A549 (cell line): Measurements from ENCODE around the gene TBRG4. TPM values are rescaled to one million over a fixed set of nuclear protein-coding genes. Genes with fewer than 3 reads are reported as not detected.

Experiments used
- ATAC-seq, 2 experiments: fragments of 200-7000 bp in 1 of 2; fragments of >200 bp in 1 of 2; cut with Nextera tagmentation in 1 of 2; cut with Tn5 transposase in 1 of 2; 3 replicates each; pipeline versions ENCODE4 v1.8.0 to v1.9.1; 2018 to 2020; ENCODE audit warnings: mild to moderate bottlenecking in 1 of 2, moderate library complexity in 1 of 2
- CTCF ChIA-PET: fragments of 300-600 bp; sonication (Branson Sonifier 250); formaldehyde crosslinking; extraction: SDS; loops from one replicate; lab custom pipeline; 2021; ENCODE audit warnings: antibody characterized with exemption, inconsistent platforms; lab: Yijun Ruan, JAX
- POLR2A ChIA-PET: fragments of 350-600 bp; formaldehyde crosslinking; extraction: SDS; loops from one replicate; lab custom pipeline; 2021; ENCODE audit warnings: antibody characterized with exemption, inconsistent platforms; lab: Yijun Ruan, JAX
- DNase-seq, 2 experiments: peaks; one replicate each; pipeline versions ENCODE4 v3.0.0 to v3.0.0-alpha.2; 2011 to 2016; ENCODE audit warnings: low read depth in 1 of 2, low spot score in 1 of 2
- FAIRE-seq: peaks from 2 replicates; lab custom pipeline; 2011; peaks lifted over from hg19 to GRCh38; lab: Jason Lieb, UNC
- H3K27ac ChIP-seq, 2 experiments: fragments of >200 bp; sonication (Bioruptor Twin); formaldehyde crosslinking; 3 replicates each; pipeline ENCODE4 v1.5.1; 2016 to 2017
- H3K4me1 ChIP-seq: fragments of >200 bp; sonication (Bioruptor Twin); formaldehyde crosslinking; 3 replicates; pipeline ENCODE4 v1.6.1; 2016
- H3K4me2 ChIP-seq: fragments of >200 bp; sonication (Bioruptor Twin); formaldehyde crosslinking; 3 replicates; pipeline ENCODE4 v1.6.1; 2016
- H3K4me3 ChIP-seq: fragments of >200 bp; sonication (Bioruptor Twin); formaldehyde crosslinking; 3 replicates; pipeline ENCODE4 v1.5.1; 2016
- H3K9me3 ChIP-seq: fragments of >200 bp; sonication (Bioruptor Twin); formaldehyde crosslinking; 3 replicates; pipeline ENCODE4 v1.6.1; 2016
- CBX2 ChIP-seq: fragments of 200-600 bp; sonication (generic); IDR thresholded peaks from 2 replicates; pipeline ENCODE4 v1.6.1; 2016; ENCODE audit warnings: low read depth, mild to moderate bottlenecking, borderline replicate concordance
- CHD2 ChIP-seq: fragments of 150-350 bp; IDR thresholded peaks from 2 replicates; pipeline ENCODE4 v1.6.1; 2014; ENCODE audit warnings: low read length; ENCODE audit not compliant: partially characterized antibody
- CHD4 ChIP-seq: fragments of 200-600 bp; sonication (generic); IDR thresholded peaks from 2 replicates; pipeline ENCODE4 v1.6.1; 2016; ENCODE audit warnings: antibody characterized with exemption, mild to moderate bottlenecking, borderline replicate concordance
- EHMT2 ChIP-seq: fragments of 200-600 bp; sonication (generic); IDR thresholded peaks from 2 replicates; pipeline ENCODE4 v1.6.1; 2016; ENCODE audit warnings: antibody characterized with exemption, low read depth, mild to moderate bottlenecking, moderate library complexity
- EP300 ChIP-seq, 2 experiments: fragments of >200 bp; sonication (Bioruptor Twin); formaldehyde crosslinking; IDR thresholded peaks; 2 replicates in 1 of 2; 3 replicates in 1 of 2; pipeline ENCODE4 v1.6.1; 2016 to 2017
- ESRRA ChIP-seq: fragments of 150-350 bp; IDR thresholded peaks from 2 replicates; pipeline ENCODE4 v1.6.1; 2014; ENCODE audit warnings: mild to moderate bottlenecking, low read length, borderline replicate concordance
- FOSB ChIP-seq: fragments of 250-450 bp; sonication (Bioruptor Pico); IDR thresholded peaks from 2 replicates; pipeline ENCODE4 v1.5.0; 2020; ENCODE audit warnings: mild to moderate bottlenecking, moderate library complexity
- GATA3 ChIP-seq: IDR thresholded peaks from 2 replicates; pipeline ENCODE4 v1.6.1; 2012; ENCODE audit warnings: borderline replicate concordance
- HOXB13 ChIP-seq: fragments of 250-450 bp; sonication (Bioruptor Pico); IDR thresholded peaks from 2 replicates; pipeline ENCODE4 v1.5.0; 2020; ENCODE audit warnings: low read depth, mild to moderate bottlenecking, moderate library complexity
- HOXB5 ChIP-seq: fragments of 250-450 bp; sonication (Bioruptor Pico); IDR thresholded peaks from 2 replicates; pipeline ENCODE4 v1.5.0; 2020; ENCODE audit warnings: mild to moderate bottlenecking, moderate library complexity
- JUN ChIP-seq, 2 experiments: fragments of >200 bp; sonication (Bioruptor Twin); formaldehyde crosslinking; IDR thresholded peaks; 2 replicates in 1 of 2; 3 replicates in 1 of 2; pipeline ENCODE4 v1.6.1; 2016 to 2017
- KDM1A ChIP-seq: fragments of 200-600 bp; sonication (generic); IDR thresholded peaks from 2 replicates; pipeline ENCODE4 v1.6.1; 2016; ENCODE audit warnings: low read depth, mild to moderate bottlenecking
- MYC ChIP-seq: IDR thresholded peaks from 2 replicates; pipeline ENCODE4 v1.6.1; 2012; ENCODE audit warnings: mild to moderate bottlenecking, inconsistent platforms, low read length, improper control_type of control experiment, borderline replicate concordance
- PHF8 ChIP-seq: fragments of 200-600 bp; sonication (generic); IDR thresholded peaks from 2 replicates; pipeline ENCODE4 v1.6.1; 2016; ENCODE audit warnings: low read depth, mild to moderate bottlenecking, antibody characterized with exemption, moderate library complexity, borderline replicate concordance
- RARB ChIP-seq: fragments of 250-450 bp; sonication (Bioruptor Pico); IDR thresholded peaks from 2 replicates; pipeline ENCODE4 v1.8.0; 2021; ENCODE audit warnings: mild to moderate bottlenecking, moderate library complexity
- RCOR1 ChIP-seq: fragments of 150-350 bp; IDR thresholded peaks from 2 replicates; pipeline ENCODE4 v1.6.1; 2014; ENCODE audit warnings: antibody characterized with exemption, low read length, low read depth
- RNF2 ChIP-seq: fragments of 200-600 bp; sonication (generic); IDR thresholded peaks from 2 replicates; pipeline ENCODE4 v1.6.1; 2016; ENCODE audit warnings: low read depth, mild to moderate bottlenecking, antibody characterized with exemption, moderate library complexity, borderline replicate concordance
- SREBF2 ChIP-seq: fragments of 450-650 bp; IDR thresholded peaks from 2 replicates; pipeline ENCODE4 v1.6.1; 2014; ENCODE audit warnings: mild to moderate bottlenecking, moderate library complexity
- ZC3H11A ChIP-seq: fragments of 450-650 bp; IDR thresholded peaks from 2 replicates; pipeline ENCODE4 v1.6.1; 2014; ENCODE audit warnings: antibody characterized with exemption, mild to moderate bottlenecking
- ZFP36 ChIP-seq: fragments of 450-650 bp; IDR thresholded peaks from 2 replicates; pipeline ENCODE4 v1.6.1; 2014; ENCODE audit warnings: borderline replicate concordance; ENCODE audit not compliant: partially characterized antibody
- ZSCAN20 ChIP-seq: fragments of 250-450 bp; sonication (Bioruptor Pico); IDR thresholded peaks from 2 replicates; pipeline ENCODE4 v1.8.0; 2022; ENCODE audit warnings: mild to moderate bottlenecking, moderate library complexity
- WGBS: methylation state at CpG from one replicate; pipeline ENCODE4 v1.1.6; 2017; ENCODE audit errors: missing lambda C conversion rate; 5-methylcytosine and 5-hydroxymethylcytosine counted together
- polyA plus RNA-seq, 4 experiments: library from polyadenylated mRNA; depleted of rRNA in 3 of 4; stranded (reverse); fragments of >200 nt; fragmentation: RNase III in 1 of 4; extraction: RNeasy Plus Mini Kit Qiagen cat#74134 plus additional on column Dnase treatment in 1 of 4; gene quantifications; 2 replicates in 3 of 4; 3 replicates in 1 of 4; pipeline ENCODE4 v1.2.3, GENCODE V29; 2011 to 2017
- TF ChIP-seq, protein P1 (sequence below): fragments of 150-350 bp; IDR thresholded peaks from 2 replicates; pipeline ENCODE4 v1.6.1; 2014; ENCODE audit warnings: low read depth, mild to moderate bottlenecking, low read length
- TF ChIP-seq, protein P2 (sequence below): fragments of 200-600 bp; sonication (generic); IDR thresholded peaks from 2 replicates; pipeline ENCODE4 v1.6.1; 2016; ENCODE audit warnings: antibody characterized with exemption, mild to moderate bottlenecking, moderate library complexity
- TF ChIP-seq, protein P3 (sequence below): IDR thresholded peaks from 2 replicates; pipeline ENCODE4 v1.6.1; 2012
- TF ChIP-seq, protein P4 (sequence below): fragments of >200 bp; sonication (Bioruptor Twin); formaldehyde crosslinking; IDR thresholded peaks from 2 replicates; pipeline ENCODE4 v1.6.1; 2016

Gene TBRG4
- polyA plus RNA-seq, 2 of the 4 experiments (the other 2 are of a cell fraction): 88.8 to 100 TPM

DNA sequence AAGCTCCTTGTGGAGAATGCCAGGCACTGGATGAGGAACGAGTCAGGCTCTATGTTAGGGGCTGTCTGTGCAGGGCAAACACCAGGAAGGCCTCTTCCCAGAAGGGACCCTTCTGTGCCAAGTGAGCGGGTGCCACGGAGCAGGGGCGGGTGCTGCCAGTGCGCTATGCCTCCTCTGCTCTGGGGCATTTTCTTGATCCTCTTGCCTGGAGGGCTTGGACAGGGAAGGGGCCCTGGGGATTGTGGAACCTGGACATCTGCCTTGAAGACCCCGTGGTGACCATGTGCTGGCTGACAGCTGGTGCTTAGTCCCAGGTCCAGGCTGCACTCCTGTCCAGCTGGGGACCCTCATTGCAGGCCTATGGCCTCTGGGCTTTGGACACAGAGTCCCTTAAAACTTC, 15.4 kb upstream of the TBRG4 start (continued):
- TF ChIP-seq ZC3H11A: no peak

DNA sequence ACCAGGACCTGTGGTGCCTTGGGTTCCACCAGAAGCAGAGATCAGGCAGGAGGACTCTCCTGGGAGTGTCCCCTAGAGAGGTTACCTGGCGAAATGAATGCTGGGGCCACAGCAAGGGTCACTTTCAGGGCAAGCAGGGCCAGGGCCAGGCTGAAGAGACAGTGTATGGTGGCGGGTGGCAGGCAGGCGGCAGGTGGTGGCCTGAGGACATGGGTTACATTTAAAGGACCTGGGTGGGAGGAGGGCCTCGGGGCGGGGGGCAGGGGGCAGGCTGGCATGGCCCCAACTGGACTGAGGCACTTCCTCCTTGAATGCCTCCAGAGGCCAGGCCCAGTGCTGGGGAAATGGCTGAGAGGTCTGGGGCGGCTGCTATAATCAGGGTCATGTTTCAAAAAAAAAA, 14.7 kb upstream of the TBRG4 start:
- H3K4me2 ChIP-seq: no peak overlapping the region
- no peaks in the 10 kb centered on the region for H3K9me3 ChIP-seq
- no peak overlapping the region for H3K27ac ChIP-seq
- 82% methylated on average over 3 of the region's 6 CpGs for WGBS
- ChIA-PET CTCF (interaction anchor here (0.8 to 4.8 kb wide), 5 partner anchors 9 to 537 kb away, joined by 3 to 40 read pairs (median 3); no protein-coding TSS in a partner anchor), POLR2A (interaction anchor here (2.1 kb wide), 1 partner anchor 14 kb away, joined by 7 read pairs; the partner anchor contains the start of gene TBRG4)
- H3K4me3 ChIP-seq: no peak overlapping the region
- ATAC-seq: no peak
- no peak for DNase-seq
- no peak for TF ChIP-seq JUN (IDR thresholded peaks at IDR 0.05)
- TF ChIP-seq, protein P1, sequence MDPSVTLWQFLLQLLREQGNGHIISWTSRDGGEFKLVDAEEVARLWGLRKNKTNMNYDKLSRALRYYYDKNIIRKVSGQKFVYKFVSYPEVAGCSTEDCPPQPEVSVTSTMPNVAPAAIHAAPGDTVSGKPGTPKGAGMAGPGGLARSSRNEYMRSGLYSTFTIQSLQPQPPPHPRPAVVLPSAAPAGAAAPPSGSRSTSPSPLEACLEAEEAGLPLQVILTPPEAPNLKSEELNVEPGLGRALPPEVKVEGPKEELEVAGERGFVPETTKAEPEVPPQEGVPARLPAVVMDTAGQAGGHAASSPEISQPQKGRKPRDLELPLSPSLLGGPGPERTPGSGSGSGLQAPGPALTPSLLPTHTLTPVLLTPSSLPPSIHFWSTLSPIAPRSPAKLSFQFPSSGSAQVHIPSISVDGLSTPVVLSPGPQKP: no peak
- no peak for TF ChIP-seq FOSB (CRISPR knock-in tag)
- TF ChIP-seq EHMT2: no peak
- TF ChIP-seq CBX2: no peak
- no peak for TF ChIP-seq RNF2
- no peak for TF ChIP-seq PHF8
- TF ChIP-seq, protein P2, sequence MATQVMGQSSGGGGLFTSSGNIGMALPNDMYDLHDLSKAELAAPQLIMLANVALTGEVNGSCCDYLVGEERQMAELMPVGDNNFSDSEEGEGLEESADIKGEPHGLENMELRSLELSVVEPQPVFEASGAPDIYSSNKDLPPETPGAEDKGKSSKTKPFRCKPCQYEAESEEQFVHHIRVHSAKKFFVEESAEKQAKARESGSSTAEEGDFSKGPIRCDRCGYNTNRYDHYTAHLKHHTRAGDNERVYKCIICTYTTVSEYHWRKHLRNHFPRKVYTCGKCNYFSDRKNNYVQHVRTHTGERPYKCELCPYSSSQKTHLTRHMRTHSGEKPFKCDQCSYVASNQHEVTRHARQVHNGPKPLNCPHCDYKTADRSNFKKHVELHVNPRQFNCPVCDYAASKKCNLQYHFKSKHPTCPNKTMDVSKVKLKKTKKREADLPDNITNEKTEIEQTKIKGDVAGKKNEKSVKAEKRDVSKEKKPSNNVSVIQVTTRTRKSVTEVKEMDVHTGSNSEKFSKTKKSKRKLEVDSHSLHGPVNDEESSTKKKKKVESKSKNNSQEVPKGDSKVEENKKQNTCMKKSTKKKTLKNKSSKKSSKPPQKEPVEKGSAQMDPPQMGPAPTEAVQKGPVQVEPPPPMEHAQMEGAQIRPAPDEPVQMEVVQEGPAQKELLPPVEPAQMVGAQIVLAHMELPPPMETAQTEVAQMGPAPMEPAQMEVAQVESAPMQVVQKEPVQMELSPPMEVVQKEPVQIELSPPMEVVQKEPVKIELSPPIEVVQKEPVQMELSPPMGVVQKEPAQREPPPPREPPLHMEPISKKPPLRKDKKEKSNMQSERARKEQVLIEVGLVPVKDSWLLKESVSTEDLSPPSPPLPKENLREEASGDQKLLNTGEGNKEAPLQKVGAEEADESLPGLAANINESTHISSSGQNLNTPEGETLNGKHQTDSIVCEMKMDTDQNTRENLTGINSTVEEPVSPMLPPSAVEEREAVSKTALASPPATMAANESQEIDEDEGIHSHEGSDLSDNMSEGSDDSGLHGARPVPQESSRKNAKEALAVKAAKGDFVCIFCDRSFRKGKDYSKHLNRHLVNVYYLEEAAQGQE: no peak
- no peak for TF ChIP-seq CHD2
- no peak for TF ChIP-seq SREBF2
- TF ChIP-seq, protein P3, sequence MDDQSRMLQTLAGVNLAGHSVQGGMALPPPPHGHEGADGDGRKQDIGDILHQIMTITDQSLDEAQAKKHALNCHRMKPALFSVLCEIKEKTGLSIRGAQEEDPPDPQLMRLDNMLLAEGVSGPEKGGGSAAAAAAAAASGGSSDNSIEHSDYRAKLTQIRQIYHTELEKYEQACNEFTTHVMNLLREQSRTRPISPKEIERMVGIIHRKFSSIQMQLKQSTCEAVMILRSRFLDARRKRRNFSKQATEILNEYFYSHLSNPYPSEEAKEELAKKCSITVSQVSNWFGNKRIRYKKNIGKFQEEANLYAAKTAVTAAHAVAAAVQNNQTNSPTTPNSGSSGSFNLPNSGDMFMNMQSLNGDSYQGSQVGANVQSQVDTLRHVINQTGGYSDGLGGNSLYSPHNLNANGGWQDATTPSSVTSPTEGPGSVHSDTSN: no peak
- no peak for TF ChIP-seq GATA3
- no peak for TF ChIP-seq CHD4
- TF ChIP-seq RARB: no peak
- TF ChIP-seq RCOR1: no peak
- no peak for TF ChIP-seq KDM1A
- no peaks in the 10 kb centered on the region for H3K4me1 ChIP-seq
- no peak for FAIRE-seq

DNA sequence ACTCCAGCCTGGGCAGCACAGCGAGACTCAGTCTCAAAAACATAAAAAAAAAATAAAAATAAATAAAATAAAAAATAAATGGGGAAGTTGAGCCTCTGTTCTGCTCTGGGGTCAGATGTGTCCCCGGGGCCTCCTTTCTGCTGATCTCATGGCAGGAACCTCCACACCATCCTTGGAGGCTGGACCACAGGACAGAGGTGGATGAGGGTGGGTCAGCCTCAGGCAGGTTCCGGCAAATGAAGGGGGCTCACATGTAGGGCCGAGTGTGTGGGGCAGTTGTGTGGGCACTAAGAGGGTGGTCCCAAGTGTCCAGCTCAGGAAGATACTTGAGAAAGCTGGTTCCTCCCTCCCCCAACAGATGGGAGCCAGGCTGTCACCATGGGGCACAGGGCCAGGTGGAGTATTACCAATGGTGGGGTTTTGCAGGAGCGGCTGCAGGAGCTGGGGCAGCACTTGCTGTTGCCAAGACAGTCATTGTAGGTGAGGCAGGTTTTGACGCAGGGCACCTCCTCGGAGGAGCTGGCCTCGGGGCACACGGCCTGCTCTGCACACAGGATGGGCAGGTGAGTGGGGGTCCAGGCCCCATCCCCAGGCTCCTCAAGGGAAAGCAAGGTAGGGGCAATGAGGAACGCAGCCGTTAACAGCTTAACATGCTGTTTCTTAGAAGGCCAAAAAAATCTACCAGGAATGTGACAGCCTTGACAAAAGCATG, 13.9 kb upstream of the TBRG4 start:
- DNase-seq (no peak), FAIRE-seq (no peak), ATAC-seq (no peak)
- no peaks in the 10 kb centered on the region for H3K9me3 ChIP-seq
- ChIA-PET CTCF (interaction anchor here (0.5 to 4.8 kb wide), 5 partner anchors 10 to 534 kb away, joined by 3 to 40 read pairs (median 3); no protein-coding TSS in a partner anchor), POLR2A (interaction anchor here (2.1 kb wide), 1 partner anchor 13 kb away, joined by 7 read pairs; the partner anchor contains the start of gene TBRG4)
- no peak overlapping the region for H3K27ac ChIP-seq
- WGBS: 81% methylated on average over 11 of the region's 11 CpGs
- H3K4me2 ChIP-seq: no peak overlapping the region
- H3K4me3 ChIP-seq: no peak overlapping the region
- H3K4me1 ChIP-seq: no peaks in the 10 kb centered on the region
- TF ChIP-seq JUN (IDR thresholded peaks at IDR 0.05) (no peak), EP300 (IDR thresholded peaks at IDR 0.05) (no peak), HOXB13 (no peak), PHF8 (no peak), HOXB5 (CRISPR knock-in tag) (no peak), ZSCAN20 (CRISPR knock-in tag) (no peak), EHMT2 (no peak), GATA3 (no peak), ESRRA (no peak), MYC (no peak), RCOR1 (no peak), ZFP36 (no peak), FOSB (CRISPR knock-in tag) (no peak)
- TF ChIP-seq, protein P3: no peak
- TF ChIP-seq, protein P4, sequence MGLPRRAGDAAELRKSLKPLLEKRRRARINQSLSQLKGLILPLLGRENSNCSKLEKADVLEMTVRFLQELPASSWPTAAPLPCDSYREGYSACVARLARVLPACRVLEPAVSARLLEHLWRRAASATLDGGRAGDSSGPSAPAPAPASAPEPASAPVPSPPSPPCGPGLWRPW: no peak
